GM23338 (cell line): ENCODE data around the gene IL17C.

Experiments used
- CREB1 ChIP-seq: fragments of 250-450 bp; sonication (Bioruptor Pico); IDR thresholded peaks from 2 replicates; pipeline ENCODE4 v1.5.0; 2020; ENCODE audit warnings: low read depth, mild to moderate bottlenecking, moderate library complexity
- EZH2 ChIP-seq: fragments of 200-600 bp; sonication (generic); IDR thresholded peaks from one replicate; pipeline ENCODE4 v1.8.0; 2017; ENCODE audit warnings: antibody characterized with exemption, mild to moderate bottlenecking, low read depth; ENCODE audit not compliant: unreplicated experiment
- EZH2phosphoT487 ChIP-seq: fragments of 200-600 bp; sonication (generic); IDR thresholded peaks from one replicate; pipeline ENCODE4 v1.8.1; 2018; ENCODE audit warnings: antibody characterized with exemption; ENCODE audit not compliant: unreplicated experiment
- JUNB ChIP-seq: IDR thresholded peaks from one replicate; pipeline ENCODE4 v1.6.1; 2016; ENCODE audit warnings: antibody characterized with exemption; ENCODE audit not compliant: unreplicated experiment
- POLR2AphosphoS5 ChIP-seq: IDR thresholded peaks from 2 replicates; pipeline ENCODE4 v1.6.1; 2016; ENCODE audit warnings: antibody characterized with exemption, low read depth
- REST ChIP-seq: IDR thresholded peaks from one replicate; pipeline ENCODE4 v1.6.1; 2018; ENCODE audit warnings: antibody characterized with exemption; ENCODE audit not compliant: unreplicated experiment
- TF ChIP-seq, protein P1 (sequence below), 2 experiments: fragments of 200-600 bp in 1 of 2; sonication (generic) in 1 of 2; conservative IDR thresholded peaks; 2 replicates each; pipeline versions ENCODE4 v1.5.1 to v1.6.1; 2016 to 2017; ENCODE audit warnings: antibody characterized with exemption in 2 of 2, low read depth in 2 of 2, mild to moderate bottlenecking in 2 of 2, moderate library complexity in 1 of 2
- TF ChIP-seq, protein P2 (sequence below): IDR thresholded peaks from 2 replicates; pipeline ENCODE4 v1.6.1; 2016; ENCODE audit warnings: antibody characterized with exemption

GRCh38 chr16:88634994-88635670 lies 3.2 kb upstream of the IL17C start:
- TF ChIP-seq POLR2AphosphoS5 (no peak), EZH2phosphoT487 (no peak), EZH2 (no peak), REST (no peak), CREB1 (CRISPR knock-in tag) (no peak), JUNB (no peak)
- TF ChIP-seq, protein P1, sequence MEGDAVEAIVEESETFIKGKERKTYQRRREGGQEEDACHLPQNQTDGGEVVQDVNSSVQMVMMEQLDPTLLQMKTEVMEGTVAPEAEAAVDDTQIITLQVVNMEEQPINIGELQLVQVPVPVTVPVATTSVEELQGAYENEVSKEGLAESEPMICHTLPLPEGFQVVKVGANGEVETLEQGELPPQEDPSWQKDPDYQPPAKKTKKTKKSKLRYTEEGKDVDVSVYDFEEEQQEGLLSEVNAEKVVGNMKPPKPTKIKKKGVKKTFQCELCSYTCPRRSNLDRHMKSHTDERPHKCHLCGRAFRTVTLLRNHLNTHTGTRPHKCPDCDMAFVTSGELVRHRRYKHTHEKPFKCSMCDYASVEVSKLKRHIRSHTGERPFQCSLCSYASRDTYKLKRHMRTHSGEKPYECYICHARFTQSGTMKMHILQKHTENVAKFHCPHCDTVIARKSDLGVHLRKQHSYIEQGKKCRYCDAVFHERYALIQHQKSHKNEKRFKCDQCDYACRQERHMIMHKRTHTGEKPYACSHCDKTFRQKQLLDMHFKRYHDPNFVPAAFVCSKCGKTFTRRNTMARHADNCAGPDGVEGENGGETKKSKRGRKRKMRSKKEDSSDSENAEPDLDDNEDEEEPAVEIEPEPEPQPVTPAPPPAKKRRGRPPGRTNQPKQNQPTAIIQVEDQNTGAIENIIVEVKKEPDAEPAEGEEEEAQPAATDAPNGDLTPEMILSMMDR (conservative IDR thresholded peaks at IDR 0.05; ENCODE audit: low read depth in 2 of 2) = peak in 1 of 2 experiments; percentile 2; a peak in 1 of 4 replicates
- TF ChIP-seq, protein P2, sequence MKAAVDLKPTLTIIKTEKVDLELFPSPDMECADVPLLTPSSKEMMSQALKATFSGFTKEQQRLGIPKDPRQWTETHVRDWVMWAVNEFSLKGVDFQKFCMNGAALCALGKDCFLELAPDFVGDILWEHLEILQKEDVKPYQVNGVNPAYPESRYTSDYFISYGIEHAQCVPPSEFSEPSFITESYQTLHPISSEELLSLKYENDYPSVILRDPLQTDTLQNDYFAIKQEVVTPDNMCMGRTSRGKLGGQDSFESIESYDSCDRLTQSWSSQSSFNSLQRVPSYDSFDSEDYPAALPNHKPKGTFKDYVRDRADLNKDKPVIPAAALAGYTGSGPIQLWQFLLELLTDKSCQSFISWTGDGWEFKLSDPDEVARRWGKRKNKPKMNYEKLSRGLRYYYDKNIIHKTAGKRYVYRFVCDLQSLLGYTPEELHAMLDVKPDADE = no peak
